HK-2 (cell line): Measurements from ENCODE around the gene ZC3H10.

Source experiments
- DNase-seq: peaks from one replicate; pipeline ENCODE4 v3.0.0-alpha.2; 2018; ENCODE audit not compliant: unreplicated experiment

The ZC3H10 gene

DNA sequence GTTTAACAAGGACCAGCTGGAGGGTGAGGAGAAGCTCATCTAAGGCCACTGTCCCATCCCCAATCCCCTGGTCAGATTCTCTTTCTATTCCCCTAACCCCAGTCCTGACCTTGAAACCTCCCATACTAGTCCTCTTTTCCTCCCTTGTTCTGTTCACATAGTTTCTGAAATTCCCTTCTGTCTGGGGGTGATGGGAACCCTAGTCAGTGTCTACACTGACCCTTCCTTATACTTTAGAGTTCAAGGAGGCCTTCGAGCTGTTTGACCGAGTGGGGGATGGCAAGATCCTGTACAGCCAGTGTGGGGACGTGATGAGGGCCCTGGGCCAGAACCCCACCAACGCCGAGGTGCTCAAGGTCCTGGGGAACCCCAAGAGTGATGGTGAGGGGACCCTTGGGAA, 36.8 kb downstream of the ZC3H10 start:
- no peak for DNase-seq

GRCh38 chr12:56155256-56155845, 37.3 kb downstream of the ZC3H10 start:
- no peak for DNase-seq

DNA sequence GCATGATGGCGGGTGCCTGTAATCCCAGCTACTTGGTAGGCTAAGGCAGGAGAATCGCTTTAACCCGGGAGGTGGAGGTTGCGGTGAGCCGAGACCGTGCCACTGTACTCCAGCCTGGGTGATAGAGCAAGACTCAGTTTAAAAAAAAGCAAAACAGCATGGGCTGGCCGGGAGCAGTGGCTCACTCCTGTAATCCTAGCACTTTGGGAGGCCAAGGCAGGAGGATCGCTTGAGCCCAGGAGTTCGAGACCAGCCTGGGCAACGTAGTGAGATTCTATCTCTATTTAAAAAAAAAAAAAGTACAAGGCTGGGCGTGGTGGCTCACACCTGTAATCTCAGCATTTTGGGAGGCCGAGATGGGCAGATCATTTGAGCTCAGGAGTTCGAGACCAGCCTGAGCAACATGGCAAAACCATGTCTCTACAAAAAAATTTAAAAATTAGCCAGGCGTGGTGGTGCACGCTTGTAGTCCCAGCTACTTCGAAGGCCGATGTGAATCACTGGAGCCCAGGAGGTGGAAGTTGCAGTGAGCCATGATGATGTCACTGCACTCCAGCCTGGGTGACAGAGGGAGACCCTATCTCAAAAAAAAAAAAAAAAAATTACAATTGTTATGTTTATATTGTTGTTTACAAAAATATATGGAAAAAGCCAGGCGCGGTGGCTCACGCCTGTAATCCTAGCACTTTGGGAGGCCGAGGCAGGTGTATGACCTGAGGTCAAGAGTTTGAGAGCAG, 38.6 kb downstream of the ZC3H10 start:
- DNase-seq, result peak; percentile 63

DNA sequence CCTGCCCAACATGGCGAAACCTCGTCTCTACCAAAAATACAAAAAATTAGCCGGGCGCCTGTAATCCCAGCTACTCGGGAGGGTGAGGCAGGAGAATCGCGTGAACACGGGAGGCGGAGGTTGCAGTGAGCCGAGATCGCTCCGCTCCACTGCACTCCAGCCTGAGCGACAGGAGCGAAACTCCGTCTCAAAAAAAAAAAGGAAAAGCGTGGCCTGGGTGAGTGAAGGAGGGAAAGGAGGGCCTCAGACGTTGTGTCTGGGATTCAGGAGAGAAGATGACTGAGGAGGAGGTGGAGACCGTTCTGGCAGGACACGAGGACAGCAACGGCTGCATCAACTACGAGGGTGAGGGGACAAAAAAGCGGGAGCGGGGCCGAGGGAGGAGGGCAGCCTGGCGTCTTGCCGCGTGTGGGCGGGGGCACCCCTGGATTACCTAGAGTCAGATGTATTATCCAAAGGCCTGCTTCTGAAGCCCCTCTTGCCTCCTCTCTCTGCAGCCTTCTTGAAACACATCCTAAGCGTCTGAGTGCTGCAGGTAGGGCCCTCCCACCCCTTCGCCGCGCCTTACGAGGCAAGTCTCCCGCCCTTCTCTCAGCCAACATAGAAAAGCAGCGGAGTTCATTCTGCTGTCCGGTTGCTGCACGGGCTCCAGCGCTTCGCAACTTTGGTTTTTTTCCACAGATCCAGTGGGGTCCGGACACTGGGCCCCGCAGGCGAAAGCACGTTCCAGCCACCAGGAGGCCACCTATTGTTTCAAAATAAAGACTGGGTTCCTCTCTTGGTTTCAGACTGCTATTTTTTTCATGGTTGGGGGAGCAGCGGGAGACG, 39.3 kb downstream of the ZC3H10 start:
- peak; percentile 80 for DNase-seq

DNA sequence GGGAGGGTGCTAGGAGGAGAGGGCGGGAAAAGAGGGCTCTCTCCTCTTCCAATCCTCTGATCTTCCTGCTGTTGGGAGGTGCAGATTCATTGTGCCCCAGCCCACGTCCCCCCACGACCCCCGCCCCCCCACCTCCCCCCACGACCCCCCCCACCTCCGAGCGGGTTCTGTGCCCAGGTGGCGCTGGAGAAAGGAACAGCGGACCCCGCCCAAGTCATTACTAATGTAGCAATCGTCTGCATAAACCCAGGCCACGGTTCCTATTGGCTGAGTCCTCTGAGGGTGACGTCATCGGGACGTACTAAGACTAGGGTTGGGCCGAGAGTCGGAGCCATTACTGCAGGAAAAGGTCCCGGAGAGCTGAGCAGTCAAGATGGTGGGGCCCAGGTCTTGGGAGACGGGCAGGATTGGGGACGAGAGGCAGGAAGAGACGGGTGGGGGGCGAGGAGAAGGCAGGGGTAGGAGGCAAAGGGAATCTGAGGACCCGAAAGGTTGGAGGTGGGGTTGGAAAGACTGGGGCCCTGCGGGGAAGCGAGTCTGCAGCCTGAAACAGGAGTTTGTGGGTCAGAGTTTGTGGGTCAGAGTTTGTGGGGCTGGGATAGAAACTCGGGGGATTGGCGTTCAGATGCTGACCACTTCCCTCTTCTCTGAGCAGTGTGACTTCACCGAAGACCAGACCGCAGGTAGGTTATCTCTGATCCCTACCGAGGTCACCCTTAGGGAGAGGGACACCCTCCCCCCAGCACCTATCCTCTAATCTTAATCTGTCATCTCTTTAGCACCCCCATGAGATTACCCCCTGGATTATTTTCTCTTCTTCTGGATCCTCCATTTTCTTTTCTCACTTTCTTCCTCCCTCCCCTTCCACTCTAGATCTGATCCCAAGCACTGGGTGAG, 40.2 kb downstream of the ZC3H10 start, which contains the start of gene MYL6:
Gene MYL6, plus strand, starts transcription at position 331 of the 897 bp plus-strand sequence. Its CDS starts 43 bp downstream, at position 374.
- peak; percentile 93 for DNase-seq

- DNase-seq, result peak; percentile 70
These were observed 40.9 kb downstream of the ZC3H10 start for GRCh38 chr12:56158926-56159461.

DNA sequence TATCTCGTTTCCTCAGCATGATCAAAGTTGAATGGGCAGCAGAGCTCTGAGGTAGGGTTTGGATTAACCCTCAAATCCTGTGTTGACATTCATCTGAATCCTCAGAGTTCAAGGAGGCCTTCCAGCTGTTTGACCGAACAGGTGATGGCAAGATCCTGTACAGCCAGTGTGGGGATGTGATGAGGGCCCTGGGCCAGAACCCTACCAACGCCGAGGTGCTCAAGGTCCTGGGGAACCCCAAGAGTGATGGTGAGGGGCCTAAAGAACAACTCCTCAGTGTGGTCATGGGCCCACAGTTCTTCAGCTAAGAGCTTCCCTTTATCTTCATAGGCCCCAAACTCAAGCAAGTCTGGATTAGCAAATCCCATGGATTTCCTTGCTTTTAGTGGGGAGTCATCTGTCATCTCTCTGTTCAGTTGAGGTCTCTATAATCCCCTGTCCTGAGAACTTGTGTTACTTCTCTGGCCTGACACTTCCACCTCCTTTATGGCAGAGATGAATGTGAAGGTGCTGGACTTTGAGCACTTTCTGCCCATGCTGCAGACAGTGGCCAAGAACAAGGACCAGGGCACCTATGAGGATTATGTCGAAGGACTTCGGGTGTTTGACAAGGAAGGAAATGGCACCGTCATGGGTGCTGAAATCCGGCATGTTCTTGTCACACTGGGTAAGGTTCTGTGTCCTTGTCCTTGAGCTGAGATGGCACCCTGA, 41.6 kb downstream of the ZC3H10 start:
- DNase-seq, result no peak

DNA sequence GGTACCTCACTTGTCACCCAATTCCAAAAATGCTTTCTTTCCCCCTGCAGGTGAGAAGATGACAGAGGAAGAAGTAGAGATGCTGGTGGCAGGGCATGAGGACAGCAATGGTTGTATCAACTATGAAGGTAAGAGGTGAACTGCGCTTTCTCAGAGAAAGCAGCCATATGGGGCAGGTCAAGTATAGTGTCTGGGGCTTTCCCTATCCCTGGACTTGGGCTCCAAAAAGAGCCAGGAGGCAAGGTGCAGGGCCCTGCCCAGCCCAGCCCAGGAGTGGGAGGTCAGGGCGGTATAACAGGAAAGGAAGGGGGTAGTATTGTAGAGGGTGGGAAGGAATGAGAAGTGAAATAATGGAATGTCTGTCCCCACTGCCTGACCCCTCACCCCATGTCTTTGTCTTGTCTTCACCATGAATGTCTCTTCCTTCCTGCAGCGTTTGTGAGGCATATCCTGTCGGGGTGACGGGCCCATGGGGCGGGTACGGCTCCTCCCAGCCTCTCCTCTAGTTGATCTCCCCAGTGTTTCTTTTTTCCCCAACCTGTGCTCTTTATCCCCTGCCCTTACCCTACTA, 42.2 kb downstream of the ZC3H10 start:
- peak; percentile 41 for DNase-seq

- no peak for DNase-seq
These were observed 43.0 kb downstream of the ZC3H10 start for GRCh38 chr12:56160894-56161689.

DNA sequence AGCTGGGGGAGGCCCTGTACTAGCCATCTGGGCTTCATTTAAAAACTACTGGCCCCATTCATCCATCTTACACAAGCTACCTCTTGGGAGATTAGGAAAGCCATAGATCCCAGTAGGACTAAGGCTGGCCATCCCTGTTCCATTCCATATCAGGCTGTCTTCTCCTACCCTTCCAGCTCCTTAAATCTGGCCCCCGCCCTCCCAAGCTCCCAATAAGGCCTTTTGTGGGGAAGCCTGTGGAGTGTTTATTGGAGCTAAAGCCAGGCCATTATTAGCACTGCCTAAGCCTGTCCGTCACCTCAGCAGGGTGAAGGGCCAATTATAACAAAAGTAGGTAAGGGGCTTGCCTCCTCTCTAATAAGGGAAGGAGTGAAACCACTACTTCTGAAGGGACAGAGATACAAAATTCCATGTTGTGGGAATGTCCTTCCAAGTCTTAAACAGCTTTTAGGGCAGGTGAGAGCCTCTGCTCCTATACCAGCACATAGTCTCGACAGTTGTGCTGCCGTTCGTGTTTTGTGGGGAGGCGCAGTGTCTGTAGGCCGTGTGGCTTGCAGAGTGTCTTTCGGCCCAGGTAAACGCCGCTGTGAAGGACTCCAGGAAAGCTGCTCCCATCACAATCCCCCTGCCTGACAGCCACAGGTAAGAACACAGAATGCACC, 43.8 kb downstream of the ZC3H10 start:
- peak; percentile 20 for DNase-seq

GRCh38 chr12:56162468-56163290, 44.6 kb downstream of the ZC3H10 start:
- peak; percentile 32 for DNase-seq

GRCh38 chr12:56163533-56164344, 45.7 kb downstream of the ZC3H10 start:
- peak; percentile 35 for DNase-seq

- peak; percentile 35 for DNase-seq
These were observed 46.3 kb downstream of the ZC3H10 start for GRCh38 chr12:56164345-56164729.

DNA sequence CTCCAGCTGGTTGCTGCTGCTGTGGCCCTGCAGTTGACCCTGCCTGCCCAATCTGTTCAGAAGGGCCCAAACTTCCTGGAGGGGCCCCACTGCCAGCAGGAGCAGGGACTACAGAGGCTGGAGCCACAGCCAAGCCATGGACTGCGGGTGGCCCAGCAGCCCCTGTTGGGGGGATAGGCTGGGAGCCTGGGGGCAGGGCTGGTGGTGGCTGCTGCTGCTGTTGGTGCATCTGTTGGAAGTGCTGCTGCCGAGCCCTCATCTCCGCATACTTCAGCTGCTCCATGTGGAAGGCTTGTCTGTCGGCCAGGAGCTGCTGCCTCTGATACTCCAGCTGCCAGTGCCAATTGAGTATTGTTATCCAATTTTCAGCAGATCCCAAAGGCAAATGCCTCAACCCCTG, 47.3 kb downstream of the ZC3H10 start:
- no peak for DNase-seq

- no peak for DNase-seq
These were observed 51.2 kb downstream of the ZC3H10 start for GRCh38 chr12:56169229-56169759.

DNA sequence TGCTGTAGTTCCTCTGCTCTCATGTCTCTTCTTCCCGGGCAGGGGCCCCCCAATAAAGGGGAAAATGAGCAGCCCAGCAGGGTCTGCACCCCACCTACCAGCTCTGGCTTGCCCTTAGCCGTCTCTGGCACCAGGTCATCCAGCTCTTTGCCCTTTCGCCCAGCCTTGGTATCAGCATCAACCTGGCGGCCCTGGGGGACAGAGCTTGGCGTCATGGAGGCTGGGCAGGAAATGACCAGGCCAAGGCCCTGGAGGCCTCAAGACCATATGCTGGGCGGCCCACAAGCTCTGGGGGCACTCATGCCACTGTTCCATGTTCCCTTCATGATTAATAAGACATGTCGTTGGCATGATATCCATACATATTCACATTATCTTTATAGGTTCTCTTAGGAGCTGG, 54.8 kb downstream of the ZC3H10 start:
- no peak for DNase-seq
